GM21515 (cell line): Measurements from ENCODE around the gene C1QTNF1.
"Not testable (repeated sequence)": the region's sequence is repeated elsewhere in the genome, so short reads cannot be mapped to it uniquely, and the experiment has no call there.

Source experiments
- ATAC-seq: cut with Tn5 transposase; IDR thresholded peaks from one replicate; pipeline ENCODE4 v1.9.1; 2021; ENCODE audit not compliant: unreplicated experiment

The C1QTNF1 gene

GRCh38 chr17:79051306-79051705, 27.3 kb downstream of the C1QTNF1 start:
- ATAC-seq: no peak

GRCh38 chr17:79052131-79052530, 28.2 kb downstream of the C1QTNF1 start:
- no peak for ATAC-seq

GRCh38 chr17:79053251-79053925, 29.4 kb downstream of the C1QTNF1 start:
- no peak for ATAC-seq

GRCh38 chr17:79054200-79054960, 30.4 kb downstream of the C1QTNF1 start:
- ATAC-seq: no peak

- no peak for ATAC-seq
Measured at GRCh38 chr17:79055197-79055596, 31.2 kb downstream of the C1QTNF1 start.

- no peak for ATAC-seq
Measured at GRCh38 chr17:79057737-79058385, 33.9 kb downstream of the C1QTNF1 start.

- no peak for ATAC-seq
Measured at GRCh38 chr17:79062691-79063090, 38.7 kb downstream of the C1QTNF1 start.

- no peak for ATAC-seq
Measured at GRCh38 chr17:79064026-79064425, 40.1 kb downstream of the C1QTNF1 start.

- ATAC-seq: no peak
Measured at GRCh38 chr17:79065105-79065670, 41.2 kb downstream of the C1QTNF1 start.

GRCh38 chr17:79066963-79067362, 43.0 kb downstream of the C1QTNF1 start:
- ATAC-seq: no peak

GRCh38 chr17:79070266-79070880, 46.4 kb downstream of the C1QTNF1 start:
- ATAC-seq: no peak

GRCh38 chr17:79071161-79071740, 47.3 kb downstream of the C1QTNF1 start:
- ATAC-seq: no peak

- ATAC-seq: no peak
Measured at GRCh38 chr17:79072544-79072943, 48.6 kb downstream of the C1QTNF1 start.

- ATAC-seq: no peak
Measured at GRCh38 chr17:79073016-79073705, 49.2 kb downstream of the C1QTNF1 start.

GRCh38 chr17:79073706-79074088, 49.7 kb downstream of the C1QTNF1 start:
- no peak for ATAC-seq

GRCh38 chr17:79074121-79074648, 50.2 kb downstream of the C1QTNF1 start:
- not testable (repeated sequence) for ATAC-seq

GRCh38 chr17:79074649-79075445, 50.9 kb downstream of the C1QTNF1 start, which contains the start of gene ENGASE:
TSS of gene ENGASE (plus strand) at chr17:79074824. CDS start at chr17:79074945, 121 bp downstream.
- peak; percentile 83 for ATAC-seq

- ATAC-seq: no peak
Measured at GRCh38 chr17:79075446-79075750, 51.4 kb downstream of the C1QTNF1 start.

- ATAC-seq: no peak
Measured at GRCh38 chr17:79075861-79076406, 52.0 kb downstream of the C1QTNF1 start.
